KOPT-K1 (cell line): ENCODE data around the gene TM9SF1.
"Not testable (repeated sequence)": the region's sequence is repeated elsewhere in the genome, so short reads cannot be mapped to it uniquely, and the experiment has no call there.

ENCODE experiments used
- H3K27ac ChIP-seq: fragments of 200-600 bp; sonication (generic); 2 replicates; pipeline ENCODE4 v1.5.1; 2016; ENCODE audit warnings: antibody characterized with exemption, mild to moderate bottlenecking, low read depth, low read length; ENCODE audit not compliant: poor library complexity, severe bottlenecking
- H3K36me3 ChIP-seq: fragments of 200-600 bp; sonication (generic); 2 replicates; pipeline ENCODE4 v1.5.1; 2017; ENCODE audit warnings: antibody characterized with exemption, mild to moderate bottlenecking, low read length, moderate library complexity; ENCODE audit not compliant: insufficient read depth
- H3K9me3 ChIP-seq: fragments of 200-600 bp; sonication (generic); 2 replicates; pipeline ENCODE4 v1.5.1; 2017; ENCODE audit warnings: antibody characterized with exemption, low read length, mild to moderate bottlenecking; ENCODE audit not compliant: insufficient read depth, poor library complexity, severe bottlenecking

The TM9SF1 gene

DNA sequence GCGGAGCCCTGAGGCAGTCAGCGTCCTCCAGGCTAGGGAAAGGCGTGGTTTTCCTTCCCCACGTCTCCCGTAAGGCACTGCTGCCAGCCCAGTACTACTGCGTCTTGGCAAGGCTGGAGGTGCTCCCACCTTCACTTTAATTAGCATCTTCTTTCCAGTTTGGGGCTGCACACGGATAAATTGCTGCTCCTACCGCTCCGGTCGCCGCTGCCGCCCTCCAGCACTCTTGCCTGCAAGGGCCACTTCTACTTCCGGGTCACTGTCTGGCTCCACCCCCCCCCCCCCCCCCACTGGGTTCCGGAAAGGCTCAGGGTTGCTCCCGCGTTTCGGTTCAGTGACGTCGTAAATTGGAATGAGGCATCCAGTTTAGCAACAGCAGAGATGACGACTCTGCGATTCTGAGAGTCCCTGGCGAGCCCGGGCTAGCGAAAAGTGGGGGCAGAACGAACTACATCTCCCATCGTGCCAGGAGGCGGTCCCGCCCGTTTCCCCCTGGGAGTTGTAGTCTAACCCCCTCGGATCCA, 36.9 kb upstream of the TM9SF1 start, which contains the start of gene NEDD8:
NEDD8 (minus strand) TSS at position 247 of the 524 bp plus-strand sequence; CDS start at position 147, 100 bp downstream.
- H3K9me3 ChIP-seq: no peaks in the 10 kb centered on the region
- peaks cover 48% of the 10 kb centered on the region for H3K36me3 ChIP-seq
- H3K27ac ChIP-seq: peak within 1 kb of the TSS; percentile 88

DNA sequence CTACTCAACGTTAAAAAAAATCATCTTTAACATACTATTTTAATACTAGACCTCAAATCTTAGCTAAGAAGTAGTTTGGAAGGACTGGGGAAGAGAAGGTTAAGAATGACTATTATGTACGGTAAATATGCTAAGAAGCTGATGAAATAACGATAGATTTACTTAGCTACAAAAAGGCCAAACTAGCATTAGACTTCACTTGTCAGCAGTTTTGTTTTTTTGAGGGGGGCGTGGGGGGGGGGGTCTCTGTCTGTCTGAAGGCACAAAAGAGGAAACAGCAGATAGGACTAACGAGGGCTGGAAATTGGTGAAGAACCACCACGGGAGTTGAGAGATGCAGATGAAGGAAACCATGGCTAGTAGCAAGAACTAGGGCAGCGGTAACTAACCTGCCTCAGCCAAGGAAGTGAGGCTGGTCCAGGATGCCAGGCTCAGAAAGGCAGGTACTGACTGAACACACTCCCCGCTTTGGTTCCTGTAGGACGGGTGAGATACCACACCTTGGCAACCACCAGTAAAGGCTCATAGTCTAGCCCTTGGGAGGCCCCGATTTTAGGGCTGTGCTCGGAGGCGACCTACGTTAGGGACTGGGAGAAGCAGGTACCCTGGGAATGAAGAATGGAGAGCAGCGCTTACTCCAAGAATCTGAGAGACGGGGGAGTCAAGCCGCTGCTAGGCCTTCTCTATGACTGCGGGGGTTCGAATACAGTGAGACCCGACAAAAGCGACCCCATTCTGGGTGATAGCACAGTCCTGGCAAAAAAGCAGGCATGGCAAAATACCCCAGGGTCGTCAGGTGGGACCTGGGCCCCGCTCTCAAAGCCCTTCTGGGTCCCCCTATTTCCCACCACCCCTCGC, 36.3 kb upstream of the TM9SF1 start:
- peaks cover 48% of the 10 kb centered on the region for H3K36me3 ChIP-seq
- H3K27ac ChIP-seq: peak overlapping the region; percentile 88
- H3K9me3 ChIP-seq: no peaks in the 10 kb centered on the region

DNA sequence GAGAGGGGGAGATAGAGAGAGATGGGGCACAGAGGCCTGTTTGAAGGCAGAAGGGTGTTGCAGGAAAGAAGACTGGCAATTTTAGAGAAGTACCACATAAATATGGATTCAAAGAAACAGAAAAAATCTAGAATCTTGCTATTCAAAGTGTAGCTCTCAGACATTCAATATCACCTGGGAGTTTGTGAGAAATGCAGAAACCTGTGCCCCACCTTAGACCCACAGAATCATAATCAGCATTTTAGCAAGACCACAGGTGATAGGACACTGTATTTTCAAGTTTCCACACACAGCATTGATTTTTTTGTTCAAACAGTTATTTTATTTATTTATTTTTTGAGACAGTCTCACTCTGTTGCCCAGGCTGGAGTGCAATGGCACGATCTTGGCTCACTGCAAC, 33.7 kb upstream of the TM9SF1 start:
- H3K36me3 ChIP-seq: peaks cover 40% of the 10 kb centered on the region
- no peaks in the 10 kb centered on the region for H3K9me3 ChIP-seq
- no peak overlapping the region for H3K27ac ChIP-seq

DNA sequence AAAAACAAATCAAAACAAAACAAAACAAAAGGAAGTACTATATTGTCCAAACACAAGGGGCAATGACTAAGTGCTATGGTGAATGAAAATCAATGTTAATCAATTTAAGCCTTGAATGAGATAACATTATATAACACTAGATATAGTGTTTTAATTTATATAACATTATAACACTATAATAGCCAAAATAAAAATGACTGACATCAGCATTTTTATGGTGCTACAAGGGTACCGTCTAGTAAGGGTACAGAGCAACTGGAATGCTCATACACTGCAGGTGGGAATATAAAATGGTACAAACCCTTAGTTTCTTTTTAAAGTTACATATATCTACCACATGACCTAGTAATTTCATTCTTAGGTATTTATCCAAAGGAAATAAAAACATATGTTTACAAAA, 31.2 kb upstream of the TM9SF1 start:
- H3K36me3 ChIP-seq: peaks cover 40% of the 10 kb centered on the region
- no peaks in the 10 kb centered on the region for H3K9me3 ChIP-seq

DNA sequence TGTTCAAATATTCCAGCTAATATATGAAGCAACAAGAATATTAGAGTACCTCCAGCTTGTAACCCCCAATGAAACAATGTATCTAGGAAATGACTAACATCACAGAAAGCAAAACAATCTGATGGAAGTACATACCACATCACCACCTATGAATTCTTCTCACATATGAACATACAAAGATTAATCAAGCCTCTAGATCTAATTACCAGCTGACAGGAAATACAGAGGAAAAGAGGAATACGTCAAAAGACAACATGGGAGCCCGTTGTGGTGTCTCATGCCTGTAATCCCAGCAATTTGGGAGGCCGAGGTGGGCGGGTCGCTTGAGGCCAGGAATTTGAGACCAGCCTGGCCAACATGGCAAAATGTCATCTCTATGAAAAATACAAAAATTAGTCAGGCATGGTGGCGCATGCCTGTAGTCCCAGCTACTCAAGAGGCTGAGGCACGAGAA, 29.4 kb upstream of the TM9SF1 start:
- Histone ChIP-seq H3K27ac (no peak overlapping the region), H3K9me3 (no peaks in the 10 kb centered on the region), H3K36me3 (peaks cover 40% of the 10 kb centered on the region)

More for the DNA sequence above, 31.2 kb upstream of the TM9SF1 start:
- H3K27ac ChIP-seq: no peak overlapping the region

DNA sequence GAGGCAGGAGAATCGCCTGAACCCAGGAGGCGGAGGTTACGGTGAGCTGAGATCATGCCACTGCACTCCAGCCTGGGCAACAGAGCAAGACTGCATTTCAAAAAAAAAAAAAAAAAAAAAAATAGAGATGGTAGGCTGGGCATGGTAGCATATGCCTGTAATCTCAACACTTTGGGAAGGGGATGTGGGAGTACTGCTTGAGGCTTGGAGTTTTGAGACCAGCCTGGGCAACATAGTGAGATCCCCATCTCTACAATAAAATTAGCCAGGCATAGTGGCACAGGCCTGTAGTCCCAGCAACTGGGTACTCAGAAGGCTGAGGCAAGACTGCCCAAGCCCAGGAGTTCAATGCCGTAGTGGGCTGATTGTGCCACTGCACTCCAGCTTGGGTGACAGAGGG, 27.7 kb upstream of the TM9SF1 start:
- H3K27ac ChIP-seq, H3K9me3 ChIP-seq: not testable (repeated sequence)
- peaks cover 34% of the 10 kb centered on the region for H3K36me3 ChIP-seq

DNA sequence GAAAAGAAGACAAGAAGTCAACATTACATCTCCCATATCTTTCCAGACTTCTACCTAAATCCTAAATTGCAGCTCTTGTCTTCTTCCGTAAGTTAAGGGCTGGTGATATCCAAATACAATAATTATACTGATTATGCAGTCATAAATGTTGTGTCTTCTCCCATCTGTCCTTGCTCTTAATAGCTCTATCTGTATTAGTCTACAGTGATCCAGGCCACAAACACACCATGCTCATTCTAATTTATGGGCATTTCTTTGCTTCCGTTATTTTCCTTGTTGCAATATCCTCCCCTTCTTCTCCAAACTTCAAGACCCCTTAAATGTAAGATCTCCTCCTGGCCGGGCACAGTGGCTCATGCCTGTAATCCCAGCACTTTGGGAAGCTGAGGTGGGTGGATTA, 24.3 kb upstream of the TM9SF1 start:
- no peaks in the 10 kb centered on the region for H3K9me3 ChIP-seq

DNA sequence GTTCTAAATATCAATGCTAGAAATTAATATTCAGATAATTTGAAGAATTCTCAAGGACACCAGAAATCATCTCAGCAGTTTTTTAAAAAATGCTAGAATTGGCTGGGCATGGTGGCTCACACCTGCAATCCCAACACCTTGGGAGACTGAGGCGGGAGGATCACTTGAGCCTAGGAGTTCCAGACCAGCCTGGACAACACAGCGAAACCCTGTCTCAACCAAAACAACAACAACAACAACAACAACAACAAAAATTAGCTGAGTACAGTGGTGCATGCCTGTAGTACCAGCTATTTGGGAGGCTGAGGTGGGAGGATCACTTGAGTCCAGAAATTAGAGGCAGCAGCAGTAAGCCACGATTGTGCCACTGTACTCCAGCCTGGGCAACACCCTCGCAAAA, 23.8 kb upstream of the TM9SF1 start:
- Histone ChIP-seq H3K27ac (no peak overlapping the region), H3K9me3 (no peaks in the 10 kb centered on the region), H3K36me3 (peaks cover 14% of the 10 kb centered on the region)

More for the DNA sequence above, 24.3 kb upstream of the TM9SF1 start:
- peaks cover 14% of the 10 kb centered on the region for H3K36me3 ChIP-seq
- no peak overlapping the region for H3K27ac ChIP-seq

DNA sequence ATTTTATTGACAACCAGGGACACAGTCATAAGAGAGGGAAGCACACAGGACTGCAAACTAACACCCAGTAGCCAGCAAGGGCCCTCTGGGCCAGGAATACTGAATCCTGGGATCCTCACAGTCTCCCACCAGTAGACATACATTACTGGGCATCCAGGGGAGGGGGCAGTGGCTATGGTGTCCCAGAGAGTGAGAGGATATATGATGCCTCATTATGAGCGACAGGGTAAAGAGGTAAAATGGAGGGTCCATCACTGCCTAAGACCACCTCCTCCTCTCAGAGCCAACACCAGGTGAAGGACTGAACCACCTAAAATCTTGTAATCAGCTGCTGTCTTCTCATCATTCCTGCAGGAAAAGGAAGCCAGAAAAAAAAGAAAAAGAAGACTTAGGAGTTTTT, 21.6 kb upstream of the TM9SF1 start:
- not testable (repeated sequence) for H3K27ac ChIP-seq, H3K9me3 ChIP-seq
- H3K36me3 ChIP-seq: peaks cover 15% of the 10 kb centered on the region

DNA sequence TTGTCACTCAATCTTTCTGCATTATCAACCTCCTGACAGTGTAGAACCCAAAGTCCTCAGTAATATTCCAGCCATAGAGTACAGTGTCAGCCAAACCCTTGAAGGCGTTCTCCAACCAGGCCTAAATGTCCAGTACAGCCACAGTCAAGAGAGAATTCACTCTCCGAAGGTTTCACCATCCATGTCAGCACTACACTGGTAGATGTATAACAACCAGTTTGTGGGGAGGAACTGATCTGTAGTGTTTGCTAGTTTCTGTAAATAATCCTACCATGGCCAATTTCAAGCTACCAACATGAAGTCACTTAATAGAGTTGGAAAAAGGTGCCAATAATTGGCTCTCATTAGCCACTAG, 21.1 kb upstream of the TM9SF1 start:
- peak overlapping the region; percentile 81 for H3K27ac ChIP-seq
- H3K36me3 ChIP-seq: peaks cover 20% of the 10 kb centered on the region
- H3K9me3 ChIP-seq: no peaks in the 10 kb centered on the region

DNA sequence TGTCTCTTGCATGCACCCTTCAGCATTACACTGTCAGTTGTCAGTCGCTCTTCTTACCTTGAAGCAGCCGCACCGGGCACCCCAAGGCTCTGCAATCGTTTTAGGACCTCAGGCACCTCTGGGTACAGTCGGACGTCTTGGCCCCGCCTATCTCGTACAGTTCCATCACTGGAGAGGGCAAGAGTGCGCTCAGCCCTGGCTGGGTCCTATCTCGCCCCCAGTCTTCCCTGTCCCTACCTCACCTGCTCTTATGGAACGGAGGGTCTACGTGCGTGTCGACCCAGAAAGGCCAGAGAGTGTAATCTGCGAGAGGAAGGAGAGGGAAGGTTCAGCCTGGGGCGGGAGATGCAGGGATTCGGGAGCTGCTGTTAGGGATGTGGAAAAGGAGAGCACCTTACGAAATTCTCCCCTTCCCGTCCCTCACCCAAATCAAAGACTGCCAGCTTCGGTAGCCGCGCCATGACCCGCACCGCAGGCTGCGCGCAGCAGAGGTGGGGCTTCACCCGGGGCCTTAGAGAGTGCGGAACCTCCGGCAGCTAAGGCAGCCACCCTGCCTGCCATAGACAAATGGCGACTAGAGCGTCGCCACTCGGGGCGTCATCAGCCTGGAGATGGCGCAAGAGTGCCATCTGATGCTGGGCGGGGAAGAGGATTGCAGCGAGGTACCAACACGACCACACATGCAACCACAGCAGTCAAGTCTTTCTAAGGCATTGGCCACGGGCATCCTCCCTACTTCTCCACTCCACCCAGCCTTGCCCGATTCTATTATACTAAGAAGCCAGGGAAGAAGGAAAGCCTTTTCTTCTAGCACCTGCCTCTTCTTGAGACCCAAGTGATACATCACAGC, 20.5 kb upstream of the TM9SF1 start, which contains the start of gene MDP1:
MDP1 (minus strand) TSS at position 572 of the 850 bp plus-strand sequence; CDS start at position 461, 111 bp downstream.
- peaks cover 26% of the 10 kb centered on the region for H3K36me3 ChIP-seq
- H3K9me3 ChIP-seq: no peaks in the 10 kb centered on the region
- H3K27ac ChIP-seq: peak within 1 kb of the TSS; percentile 81

DNA sequence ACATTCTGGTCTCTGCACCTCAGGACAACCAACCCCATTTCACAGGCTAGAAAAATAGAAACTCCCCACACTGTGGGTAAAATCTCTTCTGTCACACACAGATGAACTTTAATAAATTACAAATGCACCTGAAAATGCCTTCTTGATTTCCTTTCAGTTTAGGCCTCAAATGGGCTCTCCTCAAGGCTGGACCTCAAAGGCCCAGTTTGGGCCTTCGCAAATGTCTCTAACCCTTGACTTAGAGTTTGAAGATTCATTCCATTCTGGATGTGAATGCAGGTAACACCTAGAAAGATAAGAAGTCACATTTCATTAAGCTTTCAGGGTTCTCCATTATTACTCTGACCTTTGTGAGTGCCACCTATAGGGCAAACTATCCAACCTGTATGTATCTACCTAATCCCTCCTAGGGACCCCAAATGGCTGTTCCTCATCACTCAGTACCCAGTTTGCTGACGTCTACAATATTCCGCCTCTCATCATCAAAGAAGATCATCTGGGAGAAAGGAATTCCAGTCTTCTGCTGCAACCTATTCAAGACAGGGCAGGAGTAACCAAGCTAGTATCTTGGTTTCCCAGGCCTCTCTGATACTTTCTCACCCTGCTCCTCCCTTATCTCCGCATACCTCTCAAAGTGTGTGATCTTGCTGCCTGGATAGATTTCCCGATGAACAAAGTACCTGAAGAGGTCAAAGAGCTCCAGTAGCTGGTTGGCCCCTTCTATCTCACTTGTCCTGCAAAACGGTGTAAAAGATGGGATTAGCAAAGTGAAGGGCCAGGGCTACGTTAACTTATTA, 18.8 kb upstream of the TM9SF1 start:
- peaks cover 43% of the 10 kb centered on the region for H3K36me3 ChIP-seq
- no peaks in the 10 kb centered on the region for H3K9me3 ChIP-seq
- peak overlapping the region; percentile 88 for H3K27ac ChIP-seq

DNA sequence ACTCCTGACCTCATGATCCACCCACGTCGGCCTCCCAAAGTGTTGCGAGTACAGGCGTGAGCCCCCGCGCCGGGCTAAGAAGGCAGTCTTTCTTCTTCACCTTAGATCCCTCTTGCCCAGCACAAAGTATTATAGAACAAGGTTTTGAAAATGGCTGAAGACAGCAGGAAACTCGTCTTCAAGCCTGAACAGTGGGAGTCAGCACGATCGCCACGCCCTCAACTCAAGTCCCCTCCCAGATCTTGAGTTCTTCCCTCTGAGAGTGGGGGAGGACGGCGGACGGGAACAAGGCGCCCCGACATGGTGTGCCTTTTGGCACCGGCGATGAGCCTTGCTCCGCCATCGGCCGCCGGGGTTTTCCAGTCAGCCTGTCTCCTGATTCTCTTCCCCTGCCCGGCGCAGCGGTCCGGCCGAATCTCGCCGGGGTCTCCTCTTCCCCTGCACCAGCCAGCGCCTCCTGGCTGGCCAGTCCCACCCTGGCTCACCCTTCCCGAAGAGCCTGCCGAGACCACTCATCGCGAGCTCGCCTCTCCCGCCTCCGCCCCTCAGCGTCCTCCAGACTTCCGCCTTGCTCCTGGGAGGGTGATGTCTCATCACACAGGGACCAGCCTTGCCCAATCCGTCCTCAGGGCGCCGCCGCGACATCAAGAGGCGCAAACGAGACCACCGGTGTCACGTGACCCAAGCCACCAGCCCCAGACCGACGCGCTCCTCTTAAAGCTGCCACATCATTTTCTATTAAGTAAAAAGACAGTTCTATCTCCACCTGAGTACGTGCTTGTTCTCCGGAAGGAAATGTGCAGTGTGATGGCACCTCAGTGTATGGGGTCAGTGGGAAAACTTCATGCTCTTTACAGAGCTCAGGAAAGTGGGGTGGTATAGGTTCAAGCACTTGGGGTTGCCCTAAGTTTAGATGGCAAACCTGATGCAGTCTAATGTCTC, 18.0 kb upstream of the TM9SF1 start, which contains the start of gene CHMP4A:
CHMP4A (minus strand) TSS at position 565 of the 942 bp plus-strand sequence; CDS start at position 516, 49 bp downstream.
- Histone ChIP-seq H3K27ac (peak within 1 kb of the TSS; percentile 88), H3K36me3 (peaks cover 50% of the 10 kb centered on the region), H3K9me3 (no peaks in the 10 kb centered on the region)
